Measurements from ENCODE around the gene RSPO1.

RSPO1 gene

DNA sequence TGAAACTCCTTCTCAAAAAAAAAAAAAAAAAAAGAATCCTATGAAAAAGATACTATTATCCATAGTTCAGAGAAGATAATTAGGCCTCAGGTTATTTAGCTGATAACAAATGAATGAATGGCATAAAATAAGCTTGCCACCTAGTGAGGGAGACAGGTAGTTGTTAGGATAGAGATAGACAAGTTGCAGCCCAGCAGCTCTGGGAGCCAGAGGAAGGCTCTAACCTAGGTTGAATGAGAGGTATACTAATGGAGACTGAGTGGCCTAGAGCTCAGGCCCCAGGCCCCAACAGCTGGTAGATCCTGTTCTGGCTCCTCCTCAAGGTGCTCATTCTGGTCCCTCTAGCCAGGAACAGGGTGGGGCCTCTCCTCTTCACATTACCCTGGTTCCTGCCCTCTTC, 20.6 kb upstream of the RSPO1 start:
- H3K36me3 ChIP-seq = no peaks in the 10 kb centered on the region
- H3K4me3 ChIP-seq (ENCODE audit: low read depth in 1 of 2, low read length in 1 of 2) = no peak overlapping the region
- no peaks in the 10 kb centered on the region for H3K9me3 ChIP-seq
- no peaks in the 10 kb centered on the region for H3K4me1 ChIP-seq (ENCODE audit: control insufficient read depth in 1 of 2, insufficient read depth in 1 of 2, low read depth in 1 of 2, low read length in 1 of 2)
- TF ChIP-seq, protein P1, sequence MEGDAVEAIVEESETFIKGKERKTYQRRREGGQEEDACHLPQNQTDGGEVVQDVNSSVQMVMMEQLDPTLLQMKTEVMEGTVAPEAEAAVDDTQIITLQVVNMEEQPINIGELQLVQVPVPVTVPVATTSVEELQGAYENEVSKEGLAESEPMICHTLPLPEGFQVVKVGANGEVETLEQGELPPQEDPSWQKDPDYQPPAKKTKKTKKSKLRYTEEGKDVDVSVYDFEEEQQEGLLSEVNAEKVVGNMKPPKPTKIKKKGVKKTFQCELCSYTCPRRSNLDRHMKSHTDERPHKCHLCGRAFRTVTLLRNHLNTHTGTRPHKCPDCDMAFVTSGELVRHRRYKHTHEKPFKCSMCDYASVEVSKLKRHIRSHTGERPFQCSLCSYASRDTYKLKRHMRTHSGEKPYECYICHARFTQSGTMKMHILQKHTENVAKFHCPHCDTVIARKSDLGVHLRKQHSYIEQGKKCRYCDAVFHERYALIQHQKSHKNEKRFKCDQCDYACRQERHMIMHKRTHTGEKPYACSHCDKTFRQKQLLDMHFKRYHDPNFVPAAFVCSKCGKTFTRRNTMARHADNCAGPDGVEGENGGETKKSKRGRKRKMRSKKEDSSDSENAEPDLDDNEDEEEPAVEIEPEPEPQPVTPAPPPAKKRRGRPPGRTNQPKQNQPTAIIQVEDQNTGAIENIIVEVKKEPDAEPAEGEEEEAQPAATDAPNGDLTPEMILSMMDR (IDR thresholded peaks at IDR 0.05) = no peak
- peaks cover 15% of the 10 kb centered on the region for H3K27me3 ChIP-seq
- no peak overlapping the region for H3K27ac ChIP-seq

DNA sequence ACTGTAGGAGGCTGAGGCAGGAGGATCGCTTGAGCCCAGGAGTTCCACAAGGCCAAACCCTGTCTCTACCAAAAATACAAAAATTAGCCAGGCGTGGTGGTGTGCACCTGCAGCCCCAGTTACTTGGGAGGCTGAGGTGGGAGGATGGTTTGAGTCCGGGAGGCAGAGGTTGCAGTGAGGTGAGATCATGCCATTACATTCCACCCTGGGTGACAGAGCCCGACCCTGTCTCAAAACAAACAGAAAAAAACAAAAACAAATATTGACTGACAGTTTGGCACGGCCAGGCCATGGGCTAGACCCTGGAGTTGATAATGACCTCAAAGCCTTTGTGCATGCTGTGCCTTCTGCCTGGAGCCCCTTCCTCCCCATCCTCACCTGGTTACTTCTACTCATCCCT, 19.2 kb upstream of the RSPO1 start:
- Histone ChIP-seq H3K4me3 (ENCODE audit: low read depth in 1 of 2, low read length in 1 of 2) (no peak overlapping the region), H3K27me3 (peaks cover 10% of the 10 kb centered on the region), H3K4me1 (ENCODE audit: control insufficient read depth in 1 of 2, insufficient read depth in 1 of 2, low read depth in 1 of 2, low read length in 1 of 2) (no peaks in the 10 kb centered on the region), H3K9me3 (no peaks in the 10 kb centered on the region), H3K36me3 (no peaks in the 10 kb centered on the region), H3K27ac (no peak overlapping the region)
- TF ChIP-seq, protein P1 (IDR thresholded peaks at IDR 0.05) = no peak

DNA sequence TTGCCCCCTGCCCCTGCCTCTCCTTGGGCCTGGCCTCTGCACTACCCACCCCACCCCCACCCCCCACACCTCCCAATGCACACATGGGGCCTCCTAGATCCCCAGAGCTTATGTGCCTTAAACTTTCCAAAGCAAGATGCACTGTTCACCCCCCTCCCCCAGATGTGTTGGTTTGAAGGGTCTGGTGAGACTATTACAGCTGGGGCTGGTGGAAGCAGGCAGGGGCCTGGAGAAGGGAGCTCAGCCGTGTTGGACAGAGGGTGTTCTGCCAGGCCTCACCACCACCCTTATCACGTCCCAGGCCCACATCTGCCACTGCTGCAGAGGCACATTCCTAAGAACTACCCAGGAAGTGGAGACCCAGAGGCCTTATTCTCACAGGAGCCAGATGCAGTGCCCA, 18.3 kb upstream of the RSPO1 start:
- Histone ChIP-seq H3K36me3 (no peaks in the 10 kb centered on the region), H3K27me3 (peaks cover 5% of the 10 kb centered on the region), H3K4me3 (ENCODE audit: low read depth in 1 of 2, low read length in 1 of 2) (no peak overlapping the region), H3K4me1 (ENCODE audit: control insufficient read depth in 1 of 2, insufficient read depth in 1 of 2, low read depth in 1 of 2, low read length in 1 of 2) (no peaks in the 10 kb centered on the region), H3K27ac (no peak overlapping the region), H3K9me3 (no peaks in the 10 kb centered on the region)
- TF ChIP-seq, protein P1 (IDR thresholded peaks at IDR 0.05) = no peak

DNA sequence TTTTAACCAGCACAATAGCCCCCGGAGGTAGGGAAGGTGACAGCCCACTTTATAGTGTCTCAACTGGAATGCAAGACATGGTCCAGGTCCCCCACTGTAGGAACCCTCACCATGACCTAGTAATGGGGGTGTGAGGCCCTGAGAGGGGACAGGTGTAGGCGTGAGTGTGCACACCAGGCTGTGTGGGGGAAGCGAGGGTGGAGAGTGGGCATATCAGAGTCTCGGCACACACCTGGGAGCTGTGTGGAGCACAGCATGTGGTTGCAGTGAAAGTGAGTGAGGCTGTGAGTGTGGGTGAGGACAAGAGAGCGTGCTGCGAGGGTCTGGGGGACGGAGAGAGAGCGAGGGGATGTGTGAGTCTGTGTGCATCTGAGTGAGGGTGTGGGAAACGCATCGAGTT, 17.1 kb upstream of the RSPO1 start:
- Histone ChIP-seq H3K36me3 (no peaks in the 10 kb centered on the region), H3K27ac (no peak overlapping the region), H3K4me3 (ENCODE audit: low read depth in 1 of 2, low read length in 1 of 2) (no peak overlapping the region), H3K9me3 (no peaks in the 10 kb centered on the region), H3K4me1 (ENCODE audit: control insufficient read depth in 1 of 2, insufficient read depth in 1 of 2, low read depth in 1 of 2, low read length in 1 of 2) (no peaks in the 10 kb centered on the region), H3K27me3 (peaks cover 6% of the 10 kb centered on the region)
- TF ChIP-seq, protein P1 (IDR thresholded peaks at IDR 0.05) = no peak

DNA sequence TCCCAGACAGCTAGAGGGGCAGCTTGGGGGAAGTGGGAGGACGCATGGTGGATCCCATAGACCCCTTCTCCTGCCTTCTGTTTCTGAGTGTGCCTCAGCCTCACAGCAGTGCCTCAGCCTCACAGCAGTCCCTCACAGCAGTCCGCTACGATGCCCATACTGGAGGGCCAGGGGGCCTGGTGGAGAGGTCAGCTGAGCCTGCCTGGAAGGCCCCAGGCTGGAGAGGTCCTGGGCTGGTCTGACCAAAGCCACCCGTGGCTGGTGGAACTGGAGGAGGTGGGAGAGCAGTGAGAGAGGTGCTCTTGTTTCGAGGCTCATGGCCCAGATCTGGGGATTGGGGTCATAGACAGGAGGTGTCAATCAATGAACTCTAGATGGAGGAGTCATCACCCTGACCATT, 16.0 kb upstream of the RSPO1 start:
- peaks cover 17% of the 10 kb centered on the region for H3K27me3 ChIP-seq
- H3K4me3 ChIP-seq (ENCODE audit: low read depth in 1 of 2, low read length in 1 of 2) = no peak overlapping the region
- no peaks in the 10 kb centered on the region for H3K9me3 ChIP-seq
- H3K4me1 ChIP-seq (ENCODE audit: control insufficient read depth in 1 of 2, insufficient read depth in 1 of 2, low read depth in 1 of 2, low read length in 1 of 2) = no peaks in the 10 kb centered on the region
- H3K27ac ChIP-seq = no peak overlapping the region
- TF ChIP-seq, protein P1 (IDR thresholded peaks at IDR 0.05) = no peak
- H3K36me3 ChIP-seq = no peaks in the 10 kb centered on the region

DNA sequence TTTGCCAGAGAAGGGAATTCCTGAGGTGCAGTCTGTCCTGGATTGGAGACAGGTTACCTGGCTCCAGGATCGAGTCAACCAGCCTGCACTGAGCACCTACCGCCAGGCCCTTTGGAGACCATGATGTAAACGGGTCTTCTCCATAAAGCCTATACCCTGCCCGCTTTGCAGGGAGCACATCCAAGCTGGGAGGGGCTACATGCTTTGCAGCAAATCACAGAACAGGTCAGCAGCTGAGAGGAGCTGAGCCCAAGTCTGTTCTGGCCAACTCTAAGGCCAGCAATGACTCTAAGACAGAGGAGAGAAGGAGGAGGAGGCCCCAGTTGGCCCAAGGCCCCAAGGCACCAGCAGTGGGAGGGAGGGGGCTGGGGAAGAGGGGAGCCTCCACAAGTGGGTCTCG, 15.5 kb upstream of the RSPO1 start:
- TF ChIP-seq, protein P1 (IDR thresholded peaks at IDR 0.05) = no peak
- no peak overlapping the region for H3K27ac ChIP-seq
- H3K4me1 ChIP-seq (ENCODE audit: control insufficient read depth in 1 of 2, insufficient read depth in 1 of 2, low read depth in 1 of 2, low read length in 1 of 2) = no peaks in the 10 kb centered on the region
- no peaks in the 10 kb centered on the region for H3K9me3 ChIP-seq
- no peak overlapping the region for H3K4me3 ChIP-seq (ENCODE audit: low read depth in 1 of 2, low read length in 1 of 2)
- H3K36me3 ChIP-seq = no peaks in the 10 kb centered on the region
- H3K27me3 ChIP-seq = peaks cover 23% of the 10 kb centered on the region

Data from neutrophil (primary cell).